HepG2 (cell line): ENCODE data around the gene ADGRE3. TPM values are rescaled to one million over a fixed set of nuclear protein-coding genes. Genes with fewer than 3 reads are reported as not detected.

Source experiments
- DNMT1 ChIP-seq: sonication (generic); formaldehyde crosslinking; IDR thresholded peaks from 2 replicates; pipeline ENCODE4 v1.5.1; 2020; ENCODE audit warnings: mild to moderate bottlenecking, missing genetic modification reagents
- DPF2 ChIP-seq: sonication (generic); formaldehyde crosslinking; IDR thresholded peaks from 2 replicates; pipeline ENCODE4 v1.4.0; 2020; ENCODE audit warnings: mild to moderate bottlenecking, low read depth, missing genetic modification reagents, borderline replicate concordance
- ERF ChIP-seq: IDR thresholded peaks from 2 replicates; pipeline ENCODE4 v1.6.1; 2018; ENCODE audit warnings: missing biosample characterization, missing genetic modification reagents
- FLYWCH1 ChIP-seq: sonication (generic); formaldehyde crosslinking; IDR thresholded peaks from 2 replicates; pipeline ENCODE4 v1.8.1; 2023; ENCODE audit warnings: mild to moderate bottlenecking, missing genetic modification reagents
- HNF4A ChIP-seq: sonication (generic); formaldehyde crosslinking; IDR thresholded peaks from 2 replicates; pipeline ENCODE4 v1.4.0; 2020; ENCODE audit warnings: missing genetic modification reagents
- PAWR ChIP-seq: sonication (generic); formaldehyde crosslinking; IDR thresholded peaks from 2 replicates; pipeline ENCODE4 v1.4.0; 2020; ENCODE audit warnings: missing genetic modification reagents, mild to moderate bottlenecking, borderline replicate concordance
- PHF21A ChIP-seq: sonication (generic); formaldehyde crosslinking; IDR thresholded peaks from 2 replicates; pipeline ENCODE4 v1.5.0; 2020; ENCODE audit warnings: mild to moderate bottlenecking, missing genetic modification reagents
- SOX6 ChIP-seq, 2 experiments: fragments of 450-650 bp in 1 of 2; sonication (generic) in 1 of 2; formaldehyde crosslinking in 1 of 2; IDR thresholded peaks; 2 replicates each; pipeline versions ENCODE4 v1.4.0 to v1.6.1; 2017 to 2020; ENCODE audit warnings: antibody characterized with exemption in 1 of 2, mild to moderate bottlenecking in 1 of 2, missing genetic modification reagents in 1 of 2
- ZBTB40 ChIP-seq, 2 experiments: fragments of 450-650 bp in 1 of 2; sonication (generic) in 1 of 2; formaldehyde crosslinking in 1 of 2; IDR thresholded peaks; 2 replicates each; pipeline versions ENCODE4 v1.6.1 to v1.8.0; 2016 to 2022; ENCODE audit warnings: antibody characterized with exemption in 1 of 2, mild to moderate bottlenecking in 1 of 2, missing genetic modification reagents in 1 of 2
- ZFP36L2 ChIP-seq: sonication (generic); formaldehyde crosslinking; IDR thresholded peaks from 2 replicates; pipeline ENCODE4 v1.4.0; 2020; ENCODE audit warnings: missing genetic modification reagents
- ZNF256 ChIP-seq: sonication (generic); formaldehyde crosslinking; conservative IDR thresholded peaks from 2 replicates; pipeline ENCODE4 v1.4.0; 2020; ENCODE audit warnings: missing genetic modification reagents
- ZNF264 ChIP-seq: sonication (generic); formaldehyde crosslinking; IDR thresholded peaks from 2 replicates; pipeline ENCODE4 v1.4.0; 2020; ENCODE audit warnings: missing genetic modification reagents
- ZNF567 ChIP-seq: sonication (generic); formaldehyde crosslinking; IDR thresholded peaks from 2 replicates; pipeline ENCODE4 v1.8.1; 2023; ENCODE audit warnings: mild to moderate bottlenecking, missing genetic modification reagents, borderline replicate concordance
- polyA plus RNA-seq, 8 experiments: library from polyadenylated mRNA; depleted of rRNA in 3 of 8; stranded (reverse) in 7 of 8; unstranded in 1 of 8; fragments of >200 nt; fragmentation: Illumina TruSeq in 4 of 8; extraction: Trizol in 4 of 8; gene quantifications; 2 replicates each; pipeline versions ENCODE4 v1.2.1 to v1.2.3, GENCODE V29; 2011 to 2016; ENCODE audit warnings: low read depth in 4 of 8, missing spikeins in 1 of 8, mixed read lengths in 1 of 8; ENCODE audit not compliant: insufficient read depth in 1 of 8
- total RNA-seq, 5 experiments: library from RNA; depleted of rRNA; stranded (reverse); fragments of >200 nt; fragmentation: Illumina TruSeq; extraction: Trizol; gene quantifications; 2 replicates each; pipeline ENCODE4 v1.2.3, GENCODE V29; 2016; ENCODE audit warnings: low read depth in 1 of 5
- TF ChIP-seq, protein P1 (sequence below): sonication (generic); formaldehyde crosslinking; IDR thresholded peaks from 2 replicates; pipeline ENCODE4 v1.8.0; 2022; ENCODE audit warnings: mild to moderate bottlenecking, missing genetic modification reagents, moderate library complexity
- TF ChIP-seq, protein P2 (sequence below): sonication (generic); formaldehyde crosslinking; conservative IDR thresholded peaks from 2 replicates; pipeline ENCODE4 v1.4.0; 2020; ENCODE audit warnings: missing genetic modification reagents
- TF ChIP-seq, protein P3 (sequence below): sonication (generic); formaldehyde crosslinking; IDR thresholded peaks from 2 replicates; pipeline ENCODE4 v1.5.0; 2020; ENCODE audit warnings: mild to moderate bottlenecking, low read depth, missing genetic modification reagents, borderline replicate concordance

The ADGRE3 gene
- total and polyA plus RNA-seq, 2 of the 13 experiments (the other 11 are each of a cell fraction or from before 2014, with no cell fraction given) = not detected

DNA sequence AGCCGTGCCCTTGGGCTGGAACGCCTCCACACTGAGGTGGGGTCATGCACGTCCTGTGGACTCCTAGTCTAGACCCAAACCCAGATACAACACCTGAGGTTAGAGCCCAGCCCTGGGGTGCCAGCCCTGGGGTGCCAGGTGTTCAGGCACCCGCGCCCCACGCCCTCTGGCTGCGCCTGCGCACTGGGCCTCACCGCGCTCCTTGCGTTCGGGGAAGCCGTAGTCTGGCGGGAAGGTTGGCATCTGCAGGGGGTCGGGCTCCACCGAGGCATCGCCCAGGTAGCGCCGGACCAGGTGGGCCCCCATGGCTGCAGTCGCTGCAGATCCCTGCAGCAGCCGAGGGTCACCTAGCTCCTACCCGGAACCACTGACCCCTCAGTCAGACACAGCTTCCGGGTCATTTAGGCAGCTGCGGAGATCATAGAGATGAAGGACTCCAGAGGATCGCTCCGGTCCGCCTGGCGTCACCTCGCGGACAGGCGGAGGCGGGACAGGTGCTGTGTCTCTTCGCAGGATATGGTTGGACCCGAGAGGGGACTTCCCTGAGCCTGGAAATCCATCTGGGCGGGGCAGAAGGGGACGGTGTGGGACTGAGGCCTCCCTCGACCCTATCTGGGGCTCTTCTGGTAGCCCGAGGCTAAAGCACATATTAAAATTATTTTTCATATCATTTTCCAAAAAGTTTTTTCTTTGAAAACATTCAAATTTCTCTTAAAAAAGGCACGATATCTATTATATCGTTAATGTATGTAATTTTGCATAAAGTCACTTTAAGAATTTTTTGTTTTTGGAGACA lies 102.8 kb downstream of the ADGRE3 start, which contains the start of gene NDUFB7 (continued):
- TF ChIP-seq ZBTB40 (IDR thresholded peaks at IDR 0.05) = peak; percentile 80
- TF ChIP-seq ZBTB40 (CRISPR knock-in tag; IDR thresholded peaks at IDR 0.05) = peak; percentile 84
- no peak for TF ChIP-seq DPF2
- peak; percentile 93 for TF ChIP-seq ZNF567 (CRISPR knock-in tag)
- no peak for TF ChIP-seq DNMT1
- no peak for TF ChIP-seq SOX6 (IDR thresholded peaks at IDR 0.05)
- peak; percentile 63 for TF ChIP-seq SOX6 (CRISPR knock-in tag; IDR thresholded peaks at IDR 0.05)
- peak; percentile 91 for TF ChIP-seq ERF (CRISPR knock-in tag)
- TF ChIP-seq, protein P1, sequence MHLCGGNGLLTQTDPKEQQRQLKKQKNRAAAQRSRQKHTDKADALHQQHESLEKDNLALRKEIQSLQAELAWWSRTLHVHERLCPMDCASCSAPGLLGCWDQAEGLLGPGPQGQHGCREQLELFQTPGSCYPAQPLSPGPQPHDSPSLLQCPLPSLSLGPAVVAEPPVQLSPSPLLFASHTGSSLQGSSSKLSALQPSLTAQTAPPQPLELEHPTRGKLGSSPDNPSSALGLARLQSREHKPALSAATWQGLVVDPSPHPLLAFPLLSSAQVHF = no peak; the same call in 1 of the 2 replicates
- no peak for TF ChIP-seq ZNF256 (CRISPR knock-in tag)
- TF ChIP-seq PAWR (CRISPR knock-in tag) = no peak
- 0 out of 2 replicates have a peak, but pooled peaks have one; percentile 78 for TF ChIP-seq ZNF264 (CRISPR knock-in tag)
- peak; percentile 57; the same call in 1 of the 2 replicates for TF ChIP-seq PHF21A (CRISPR knock-in tag)
- TF ChIP-seq, protein P2, sequence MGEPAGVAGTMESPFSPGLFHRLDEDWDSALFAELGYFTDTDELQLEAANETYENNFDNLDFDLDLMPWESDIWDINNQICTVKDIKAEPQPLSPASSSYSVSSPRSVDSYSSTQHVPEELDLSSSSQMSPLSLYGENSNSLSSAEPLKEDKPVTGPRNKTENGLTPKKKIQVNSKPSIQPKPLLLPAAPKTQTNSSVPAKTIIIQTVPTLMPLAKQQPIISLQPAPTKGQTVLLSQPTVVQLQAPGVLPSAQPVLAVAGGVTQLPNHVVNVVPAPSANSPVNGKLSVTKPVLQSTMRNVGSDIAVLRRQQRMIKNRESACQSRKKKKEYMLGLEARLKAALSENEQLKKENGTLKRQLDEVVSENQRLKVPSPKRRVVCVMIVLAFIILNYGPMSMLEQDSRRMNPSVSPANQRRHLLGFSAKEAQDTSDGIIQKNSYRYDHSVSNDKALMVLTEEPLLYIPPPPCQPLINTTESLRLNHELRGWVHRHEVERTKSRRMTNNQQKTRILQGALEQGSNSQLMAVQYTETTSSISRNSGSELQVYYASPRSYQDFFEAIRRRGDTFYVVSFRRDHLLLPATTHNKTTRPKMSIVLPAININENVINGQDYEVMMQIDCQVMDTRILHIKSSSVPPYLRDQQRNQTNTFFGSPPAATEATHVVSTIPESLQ (CRISPR knock-in tag) = peak; percentile 35; the same call in 1 of the 2 replicates
- TF ChIP-seq, protein P3, sequence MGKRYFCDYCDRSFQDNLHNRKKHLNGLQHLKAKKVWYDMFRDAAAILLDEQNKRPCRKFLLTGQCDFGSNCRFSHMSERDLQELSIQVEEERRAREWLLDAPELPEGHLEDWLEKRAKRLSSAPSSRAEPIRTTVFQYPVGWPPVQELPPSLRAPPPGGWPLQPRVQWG (CRISPR knock-in tag) = no peak
- TF ChIP-seq HNF4A = peak; percentile 28; the same call in 1 of the 2 replicates
- TF ChIP-seq FLYWCH1 = no peak
- no peak; the same call in 1 of the 2 replicates for TF ChIP-seq ZFP36L2 (CRISPR knock-in tag)
